ENCODE data around the gene PPM1A.

- TF ChIP-seq CTCF (IDR thresholded peaks at IDR 0.05 in 4 of 5, conservative IDR thresholded peaks at IDR 0.05 in 1 of 5) (no peak), POLR2A (IDR thresholded peaks at IDR 0.05) (no peak)
Measured at GRCh38 chr14:60225265-60225664, 23.8 kb upstream of the PPM1A start.

All from gastrocnemius medialis (tissue), 4 donors.